Duodenal mucosa (tissue), 2 donors: Measurements from ENCODE around the gene IRS4.

Experiments used
- H3K27ac ChIP-seq: one replicate; pipeline ENCODE4 v1.7.0; 2013; ENCODE audit warnings: low read depth, low read length
- H3K27me3 ChIP-seq, 2 donors: one replicate each; pipeline ENCODE4 v1.7.0; 2013; ENCODE audit warnings: low read length in 2 of 2, control low read depth in 1 of 2; ENCODE audit not compliant: insufficient read depth in 2 of 2, control insufficient read depth in 1 of 2
- H3K36me3 ChIP-seq, 2 donors: one replicate each; pipeline ENCODE4 v1.7.0; 2013; ENCODE audit warnings: low read length in 2 of 2, control low read depth in 1 of 2; ENCODE audit not compliant: insufficient read depth in 2 of 2, control insufficient read depth in 1 of 2
- H3K4me1 ChIP-seq, 2 donors: one replicate each; pipeline ENCODE4 v1.7.0; 2013; ENCODE audit warnings: low read length in 2 of 2, control low read depth in 1 of 2; ENCODE audit not compliant: insufficient read depth in 2 of 2, control insufficient read depth in 1 of 2
- H3K4me3 ChIP-seq, 2 donors: one replicate each; pipeline ENCODE4 v1.7.0; 2013; ENCODE audit warnings: low read length in 2 of 2, low read depth in 1 of 2
- H3K9ac ChIP-seq, 2 donors: one replicate each; pipeline ENCODE4 v1.7.0; 2013; ENCODE audit warnings: low read length in 2 of 2, low read depth in 1 of 2
- H3K9me3 ChIP-seq, 2 donors: one replicate each; pipeline ENCODE4 v1.7.0; 2013; ENCODE audit warnings: low read length in 2 of 2, control low read depth in 1 of 2; ENCODE audit not compliant: control insufficient read depth in 1 of 2

Gene IRS4

GRCh38 chrX:108731153-108731552 is 5.2 kb downstream of the IRS4 start:
- Histone ChIP-seq H3K27me3 (peaks cover 0 to 29% of the 10 kb centered on the region in 2 donors), H3K36me3 (no peaks in the 10 kb centered on the region), H3K27ac (no peak overlapping the region), H3K9ac (no peak overlapping the region), H3K4me1 (no peaks in the 10 kb centered on the region), H3K4me3 (no peak overlapping the region), H3K9me3 (no peaks in the 10 kb centered on the region)

GRCh38 chrX:108726748-108727147 is 9.6 kb downstream of the IRS4 start:
- Histone ChIP-seq H3K9me3 (no peaks in the 10 kb centered on the region), H3K4me1 (no peaks in the 10 kb centered on the region), H3K4me3 (no peak overlapping the region), H3K36me3 (no peaks in the 10 kb centered on the region), H3K27ac (no peak overlapping the region), H3K27me3 (peaks cover 0 to 6% of the 10 kb centered on the region in 2 donors), H3K9ac (no peak overlapping the region)

GRCh38 chrX:108722561-108722960 is 13.8 kb downstream of the IRS4 start:
- H3K9me3 ChIP-seq = no peaks in the 10 kb centered on the region
- no peak overlapping the region for H3K27ac ChIP-seq
- H3K9ac ChIP-seq = no peak overlapping the region
- H3K27me3 ChIP-seq = no peaks in the 10 kb centered on the region
- no peaks in the 10 kb centered on the region for H3K36me3 ChIP-seq
- H3K4me1 ChIP-seq = no peaks in the 10 kb centered on the region
- no peak overlapping the region for H3K4me3 ChIP-seq

GRCh38 chrX:108712886-108713285 is 23.5 kb downstream of the IRS4 start:
- Histone ChIP-seq H3K9ac (no peak overlapping the region), H3K36me3 (no peaks in the 10 kb centered on the region), H3K27ac (no peak overlapping the region), H3K4me3 (no peak overlapping the region), H3K9me3 (no peaks in the 10 kb centered on the region), H3K4me1 (no peaks in the 10 kb centered on the region), H3K27me3 (no peaks in the 10 kb centered on the region)

GRCh38 chrX:108704839-108705238 is 31.5 kb downstream of the IRS4 start:
- H3K4me1 ChIP-seq = no peaks in the 10 kb centered on the region
- no peak overlapping the region for H3K9ac ChIP-seq
- no peaks in the 10 kb centered on the region for H3K27me3 ChIP-seq
- no peak overlapping the region for H3K27ac ChIP-seq
- no peaks in the 10 kb centered on the region for H3K9me3 ChIP-seq
- H3K36me3 ChIP-seq = no peaks in the 10 kb centered on the region
- H3K4me3 ChIP-seq = no peak overlapping the region

- H3K27ac ChIP-seq = no peak overlapping the region
- H3K27me3 ChIP-seq = no peaks in the 10 kb centered on the region
- H3K4me1 ChIP-seq = no peaks in the 10 kb centered on the region
- no peak overlapping the region for H3K9ac ChIP-seq
- H3K9me3 ChIP-seq = no peaks in the 10 kb centered on the region
- no peak overlapping the region for H3K4me3 ChIP-seq
- H3K36me3 ChIP-seq = no peaks in the 10 kb centered on the region
Observed at GRCh38 chrX:108702530-108702929, 33.8 kb downstream of the IRS4 start.

GRCh38 chrX:108701633-108702032 is 34.7 kb downstream of the IRS4 start:
- Histone ChIP-seq H3K27ac (no peak overlapping the region), H3K4me3 (no peak overlapping the region), H3K9ac (no peak overlapping the region), H3K4me1 (no peaks in the 10 kb centered on the region), H3K9me3 (no peaks in the 10 kb centered on the region), H3K36me3 (no peaks in the 10 kb centered on the region), H3K27me3 (no peaks in the 10 kb centered on the region)

GRCh38 chrX:108699368-108699767 is 37.0 kb downstream of the IRS4 start:
- Histone ChIP-seq H3K27me3 (no peaks in the 10 kb centered on the region), H3K27ac (no peak overlapping the region), H3K9ac (no peak overlapping the region), H3K4me3 (no peak overlapping the region), H3K4me1 (no peaks in the 10 kb centered on the region), H3K36me3 (no peaks in the 10 kb centered on the region), H3K9me3 (no peaks in the 10 kb centered on the region)

GRCh38 chrX:108696690-108697089 is 39.7 kb downstream of the IRS4 start:
- no peak overlapping the region for H3K9ac ChIP-seq
- H3K9me3 ChIP-seq = no peaks in the 10 kb centered on the region
- no peaks in the 10 kb centered on the region for H3K4me1 ChIP-seq
- H3K27ac ChIP-seq = no peak overlapping the region
- H3K36me3 ChIP-seq = no peaks in the 10 kb centered on the region
- no peaks in the 10 kb centered on the region for H3K27me3 ChIP-seq
- H3K4me3 ChIP-seq = no peak overlapping the region
